Skeletal muscle tissue (tissue), 4 donors: ENCODE measurements around the gene NEK5. TPM values are rescaled to one million over a fixed set of nuclear protein-coding genes. Genes with fewer than 3 reads are reported as not detected.
"Not testable (repeated sequence)": the region's sequence is repeated elsewhere in the genome, so short reads cannot be mapped to it uniquely, and the experiment has no call there.

ENCODE experiments used
- H3K27ac ChIP-seq: one replicate; pipeline ENCODE4 v1.7.0; 2013; ENCODE audit warnings: mild to moderate bottlenecking, low read depth, low read length, inconsistent platforms
- H3K27me3 ChIP-seq, 3 donors: one replicate each; pipeline ENCODE4 v1.7.0; 2013; ENCODE audit warnings: low read length in 3 of 3; ENCODE audit not compliant: control insufficient read depth in 3 of 3, insufficient read depth in 3 of 3
- H3K36me3 ChIP-seq, 3 donors: one replicate each; pipeline ENCODE4 v1.7.0; 2013; ENCODE audit warnings: low read length in 3 of 3; ENCODE audit not compliant: control insufficient read depth in 3 of 3, insufficient read depth in 3 of 3
- H3K4me1 ChIP-seq, 3 donors: one replicate each; pipeline ENCODE4 v1.7.0; 2013; ENCODE audit warnings: low read length in 3 of 3, mild to moderate bottlenecking in 3 of 3; ENCODE audit not compliant: control insufficient read depth in 3 of 3, insufficient read depth in 3 of 3
- H3K4me3 ChIP-seq, 3 donors: one replicate each; pipeline ENCODE4 v1.7.0; 2013; ENCODE audit warnings: low read length in 3 of 3
- H3K9ac ChIP-seq, 3 donors: one replicate each; pipeline ENCODE4 v1.7.0; 2013; ENCODE audit warnings: low read length in 3 of 3, mild to moderate bottlenecking in 3 of 3, moderate library complexity in 2 of 3, low read depth in 1 of 3
- H3K9me3 ChIP-seq, 3 donors: one replicate each; pipeline ENCODE4 v1.7.0; 2013; ENCODE audit warnings: low read length in 3 of 3; ENCODE audit not compliant: control insufficient read depth in 3 of 3
- total RNA-seq: library from RNA; depleted of rRNA; stranded (reverse); fragments of >200 nt; gene quantifications from one replicate; pipeline ENCODE4 v1.2.3, GENCODE V29; 2014
- donor health status: Osteomylitis.

Gene NEK5
- total RNA-seq, 1 donor from 2014 or later: 1.0 TPM

GRCh38 chr13:52109116-52109670, 19.7 kb downstream of the NEK5 start:
- no peaks in the 10 kb centered on the region for H3K9me3 ChIP-seq

GRCh38 chr13:52105841-52106240, 23.0 kb downstream of the NEK5 start:
- H3K4me1 ChIP-seq: no peaks in the 10 kb centered on the region
- no peak overlapping the region for H3K27ac ChIP-seq
- no peaks in the 10 kb centered on the region for H3K9me3 ChIP-seq
- no peak overlapping the region for H3K4me3 ChIP-seq
- no peak overlapping the region for H3K9ac ChIP-seq
- no peaks in the 10 kb centered on the region for H3K36me3 ChIP-seq
- no peaks in the 10 kb centered on the region for H3K27me3 ChIP-seq

More at GRCh38 chr13:52109116-52109670, 19.7 kb downstream of the NEK5 start:
- Histone ChIP-seq H3K36me3 (no peaks in the 10 kb centered on the region), H3K9ac (no peak overlapping the region), H3K27me3 (no peaks in the 10 kb centered on the region), H3K27ac (no peak overlapping the region), H3K4me3 (no peak overlapping the region), H3K4me1 (no peaks in the 10 kb centered on the region)

- no peak overlapping the region for H3K27ac ChIP-seq
- no peak overlapping the region for H3K4me3 ChIP-seq
- H3K36me3 ChIP-seq: no peaks in the 10 kb centered on the region
- no peaks in the 10 kb centered on the region for H3K27me3 ChIP-seq
- no peaks in the 10 kb centered on the region for H3K4me1 ChIP-seq
- H3K9me3 ChIP-seq: no peaks in the 10 kb centered on the region
- no peak overlapping the region for H3K9ac ChIP-seq
These were observed 24.2 kb downstream of the NEK5 start for GRCh38 chr13:52104624-52105023.

- no peaks in the 10 kb centered on the region for H3K36me3 ChIP-seq
- H3K4me3 ChIP-seq: no peak overlapping the region
- no peaks in the 10 kb centered on the region for H3K9me3 ChIP-seq
- H3K9ac ChIP-seq: no peak overlapping the region
- no peaks in the 10 kb centered on the region for H3K27me3 ChIP-seq
- no peak overlapping the region for H3K27ac ChIP-seq
- H3K4me1 ChIP-seq: no peaks in the 10 kb centered on the region
These were observed 25.5 kb downstream of the NEK5 start for GRCh38 chr13:52103386-52103785.

GRCh38 chr13:52102423-52102822, 26.4 kb downstream of the NEK5 start:
- not testable (repeated sequence) for H3K27ac ChIP-seq, H3K4me3 ChIP-seq, H3K27me3 ChIP-seq, H3K36me3 ChIP-seq, H3K9ac ChIP-seq, H3K4me1 ChIP-seq, H3K9me3 ChIP-seq

- H3K36me3 ChIP-seq: no peaks in the 10 kb centered on the region
These were observed 31.7 kb downstream of the NEK5 start for GRCh38 chr13:52097197-52097596.

GRCh38 chr13:52096748-52097147, 32.1 kb downstream of the NEK5 start:
- Histone ChIP-seq H3K4me1 (no peaks in the 10 kb centered on the region), H3K4me3 (no peak overlapping the region), H3K9me3 (no peaks in the 10 kb centered on the region), H3K36me3 (no peaks in the 10 kb centered on the region), H3K27ac (no peak overlapping the region), H3K27me3 (no peaks in the 10 kb centered on the region), H3K9ac (no peak overlapping the region)

More at GRCh38 chr13:52097197-52097596, 31.7 kb downstream of the NEK5 start:
- H3K27ac ChIP-seq: no peak overlapping the region
- no peak overlapping the region for H3K9ac ChIP-seq
- no peaks in the 10 kb centered on the region for H3K27me3 ChIP-seq
- H3K4me1 ChIP-seq: no peaks in the 10 kb centered on the region
- no peaks in the 10 kb centered on the region for H3K9me3 ChIP-seq
- H3K4me3 ChIP-seq: no peak overlapping the region

GRCh38 chr13:52096062-52096461, 32.8 kb downstream of the NEK5 start:
- no peak overlapping the region for H3K4me3 ChIP-seq
- H3K9ac ChIP-seq: no peak overlapping the region
- no peaks in the 10 kb centered on the region for H3K36me3 ChIP-seq
- no peaks in the 10 kb centered on the region for H3K27me3 ChIP-seq
- no peaks in the 10 kb centered on the region for H3K9me3 ChIP-seq
- H3K4me1 ChIP-seq: no peaks in the 10 kb centered on the region
- no peak overlapping the region for H3K27ac ChIP-seq

GRCh38 chr13:52092087-52092486, 36.8 kb downstream of the NEK5 start:
- Histone ChIP-seq H3K9me3 (no peaks in the 10 kb centered on the region), H3K27ac (no peak overlapping the region), H3K9ac (no peak overlapping the region), H3K4me3 (no peak overlapping the region), H3K27me3 (no peaks in the 10 kb centered on the region), H3K36me3 (no peaks in the 10 kb centered on the region), H3K4me1 (no peaks in the 10 kb centered on the region)

GRCh38 chr13:52091473-52091872, 37.4 kb downstream of the NEK5 start:
- no peaks in the 10 kb centered on the region for H3K36me3 ChIP-seq
- no peaks in the 10 kb centered on the region for H3K27me3 ChIP-seq
- no peak overlapping the region for H3K27ac ChIP-seq
- H3K9ac ChIP-seq: no peak overlapping the region
- H3K9me3 ChIP-seq: no peaks in the 10 kb centered on the region
- no peak overlapping the region for H3K4me3 ChIP-seq
- no peaks in the 10 kb centered on the region for H3K4me1 ChIP-seq

GRCh38 chr13:52085421-52085820, 43.5 kb downstream of the NEK5 start:
- Histone ChIP-seq H3K4me3 (no peak overlapping the region), H3K9me3 (no peaks in the 10 kb centered on the region), H3K4me1 (no peaks in the 10 kb centered on the region), H3K9ac (no peak overlapping the region), H3K27me3 (no peaks in the 10 kb centered on the region), H3K27ac (no peak overlapping the region), H3K36me3 (no peaks in the 10 kb centered on the region)
